ENCODE results near the gene MYB. TPM values are rescaled to one million over a fixed set of nuclear protein-coding genes. Genes with fewer than 3 reads are reported as not detected.

MYB gene
- total RNA-seq, 2 experiments from 2014 or later = 50.9 to 53.6 TPM

- peaks cover 84% of the 10 kb centered on the region for H3K36me3 Mint-ChIP-seq (ENCODE audit: low read depth)
- H3K9me3 Mint-ChIP-seq = no peaks in the 10 kb centered on the region
- POLR2A ChIA-PET = interaction anchor here (1.3 to 2.0 kb wide), 2 partner anchors 9 to 12 kb away, joined by 6 to 8 read pairs; no protein-coding TSS in a partner anchor
- CTCF ChIA-PET = interaction anchor here (1.0 to 1.6 kb wide), 5 partner anchors 8 to 232 kb away, joined by 3 to 8 read pairs (median 4); no protein-coding TSS in a partner anchor
- H3K27me3 Mint-ChIP-seq = no peaks in the 10 kb centered on the region
- intact Hi-C loops (cut with micrococcal nuclease) = no loop called here
- H3K4me3 Mint-ChIP-seq = no peak overlapping the region
- no peak for TF ChIP-seq CTCF (IDR thresholded peaks at IDR 0.05)
- peaks cover 25% of the 10 kb centered on the region for H3K4me1 Mint-ChIP-seq (ENCODE audit: low read depth)
- no peak for DNase-seq
- H3K27ac Mint-ChIP-seq = no peak overlapping the region
- no peak for ATAC-seq
Observed at GRCh38 chr6:135191508-135192255, 10.6 kb downstream of the MYB start.

GRCh38 chr6:135192256-135193174 lies 11.4 kb downstream of the MYB start:
- H3K9me3 Mint-ChIP-seq = no peaks in the 10 kb centered on the region
- intact Hi-C loops (cut with micrococcal nuclease) = no loop called here
- peaks cover 86% of the 10 kb centered on the region for H3K36me3 Mint-ChIP-seq (ENCODE audit: low read depth)

GRCh38 chr6:135193221-135193620 lies 12.1 kb downstream of the MYB start:
- peaks cover 85% of the 10 kb centered on the region for H3K36me3 Mint-ChIP-seq (ENCODE audit: low read depth)
- ChIA-PET CTCF (interaction anchor here (1.4 kb wide), 1 partner anchor 9 kb away, joined by 6 read pairs; no protein-coding TSS in a partner anchor), POLR2A (interaction anchor here (2.0 kb wide), 1 partner anchor 10 kb away, joined by 8 read pairs; no protein-coding TSS in a partner anchor)
- TF ChIP-seq CTCF (IDR thresholded peaks at IDR 0.05) = no peak
- intact Hi-C loops (cut with micrococcal nuclease) = no loop called here
- DNase-seq = no peak
- ATAC-seq = no peak
- H3K27ac Mint-ChIP-seq = no peak overlapping the region
- no peak overlapping the region for H3K4me3 Mint-ChIP-seq
- no peaks in the 10 kb centered on the region for H3K27me3 Mint-ChIP-seq
- H3K9me3 Mint-ChIP-seq = no peaks in the 10 kb centered on the region
- H3K4me1 Mint-ChIP-seq (ENCODE audit: low read depth) = peaks cover 36% of the 10 kb centered on the region

More at GRCh38 chr6:135192256-135193174, 11.4 kb downstream of the MYB start:
- ChIA-PET CTCF (interaction anchor here (1.0 to 1.6 kb wide), 5 partner anchors 8 to 231 kb away, joined by 3 to 8 read pairs (median 4); no protein-coding TSS in a partner anchor), POLR2A (interaction anchor here (2.0 kb wide), 1 partner anchor 9 kb away, joined by 8 read pairs; no protein-coding TSS in a partner anchor)
- no peak for TF ChIP-seq CTCF (IDR thresholded peaks at IDR 0.05)
- DNase-seq (no peak), ATAC-seq (no peak)
- Mint-ChIP-seq H3K27ac (no peak overlapping the region), H3K4me1 (ENCODE audit: low read depth) (peaks cover 33% of the 10 kb centered on the region), H3K27me3 (no peaks in the 10 kb centered on the region), H3K4me3 (no peak overlapping the region)

- Mint-ChIP-seq H3K4me1 (ENCODE audit: low read depth) (peaks cover 32% of the 10 kb centered on the region), H3K9me3 (no peaks in the 10 kb centered on the region), H3K36me3 (ENCODE audit: low read depth) (peaks cover 76% of the 10 kb centered on the region), H3K27me3 (no peaks in the 10 kb centered on the region), H3K27ac (no peak overlapping the region), H3K4me3 (no peak overlapping the region)
- ChIA-PET POLR2A (interaction anchor here (3.9 kb wide), 1 partner anchor 12 kb away, joined by 27 read pairs; no protein-coding TSS in a partner anchor), CTCF (interaction anchor here (0.6 kb wide), 1 partner anchor 196 kb away, joined by 3 read pairs; no protein-coding TSS in a partner anchor)
- intact Hi-C loops (cut with micrococcal nuclease) = no loop called here
- ATAC-seq = no peak
- no peak for DNase-seq
- no peak for TF ChIP-seq CTCF (IDR thresholded peaks at IDR 0.05)
Observed at GRCh38 chr6:135195041-135195440, 13.9 kb downstream of the MYB start.

All from activated CD8-positive, alpha-beta T cell treated with anti-CD3 and anti-CD28 coated beads for 36 hours (primary cell).